ENCODE measurements around the gene PAX8.

DNA sequence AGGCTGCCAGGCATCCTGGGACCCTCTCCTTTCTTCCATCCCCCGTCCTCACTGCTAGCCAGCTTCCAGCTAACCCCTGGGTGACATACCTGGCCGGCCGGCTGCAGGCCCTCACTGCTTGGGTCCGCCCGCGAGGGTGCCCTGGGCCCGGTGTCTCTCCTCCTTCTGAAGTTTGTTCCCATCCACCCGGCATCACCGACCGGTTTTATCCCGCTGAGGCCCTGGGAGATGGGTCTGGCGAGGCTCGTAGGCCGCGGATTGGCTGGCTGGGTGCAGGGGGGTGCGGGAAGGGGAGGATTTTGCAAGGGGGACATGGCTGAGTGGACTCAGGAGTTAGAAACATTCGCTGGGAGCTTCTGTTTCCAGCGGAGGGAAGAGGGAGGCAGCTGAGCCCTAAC lies at the start of gene PAX8:
- TF ChIP-seq, protein P1, sequence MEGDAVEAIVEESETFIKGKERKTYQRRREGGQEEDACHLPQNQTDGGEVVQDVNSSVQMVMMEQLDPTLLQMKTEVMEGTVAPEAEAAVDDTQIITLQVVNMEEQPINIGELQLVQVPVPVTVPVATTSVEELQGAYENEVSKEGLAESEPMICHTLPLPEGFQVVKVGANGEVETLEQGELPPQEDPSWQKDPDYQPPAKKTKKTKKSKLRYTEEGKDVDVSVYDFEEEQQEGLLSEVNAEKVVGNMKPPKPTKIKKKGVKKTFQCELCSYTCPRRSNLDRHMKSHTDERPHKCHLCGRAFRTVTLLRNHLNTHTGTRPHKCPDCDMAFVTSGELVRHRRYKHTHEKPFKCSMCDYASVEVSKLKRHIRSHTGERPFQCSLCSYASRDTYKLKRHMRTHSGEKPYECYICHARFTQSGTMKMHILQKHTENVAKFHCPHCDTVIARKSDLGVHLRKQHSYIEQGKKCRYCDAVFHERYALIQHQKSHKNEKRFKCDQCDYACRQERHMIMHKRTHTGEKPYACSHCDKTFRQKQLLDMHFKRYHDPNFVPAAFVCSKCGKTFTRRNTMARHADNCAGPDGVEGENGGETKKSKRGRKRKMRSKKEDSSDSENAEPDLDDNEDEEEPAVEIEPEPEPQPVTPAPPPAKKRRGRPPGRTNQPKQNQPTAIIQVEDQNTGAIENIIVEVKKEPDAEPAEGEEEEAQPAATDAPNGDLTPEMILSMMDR (IDR thresholded peaks at IDR 0.05) = no peak
- TF ChIP-seq EZH2phosphoT487 (IDR thresholded peaks at IDR 0.05) = no peak
- TF ChIP-seq EZH2 (IDR thresholded peaks at IDR 0.05) = no peak
